Hematopoietic multipotent progenitor cell treated with erythropoietin and hydrocortisone succinate and interleukin-3 and kit ligand, for 8 days (in vitro differentiated cells): ENCODE results near the gene S100A6.
"Not testable (repeated sequence)": the region's sequence is repeated elsewhere in the genome, so short reads cannot be mapped to it uniquely, and the experiment has no call there.

Experiments used
- DNase-seq: peaks from one replicate; pipeline ENCODE4 v3.0.0-alpha.2; 2015

S100A6 gene

GRCh38 chr1:153563483-153563901 is 27.7 kb upstream of the S100A6 start:
- no peak for DNase-seq

- not testable (repeated sequence) for DNase-seq
These were observed 26.2 kb upstream of the S100A6 start for GRCh38 chr1:153562021-153562420.

- no peak for DNase-seq
These were observed 25.7 kb upstream of the S100A6 start for GRCh38 chr1:153561466-153561985.

- DNase-seq, result no peak
These were observed 25.1 kb upstream of the S100A6 start for GRCh38 chr1:153560771-153561465.

- DNase-seq, result no peak
These were observed 24.4 kb upstream of the S100A6 start for GRCh38 chr1:153560241-153560640.

GRCh38 chr1:153557877-153558276 is 22.1 kb upstream of the S100A6 start:
- no peak for DNase-seq

GRCh38 chr1:153556348-153556747 is 20.6 kb upstream of the S100A6 start:
- no peak for DNase-seq

GRCh38 chr1:153553830-153554541 is 18.2 kb upstream of the S100A6 start:
- DNase-seq, result no peak

- DNase-seq, result peak; percentile 68
These were observed 17.3 kb upstream of the S100A6 start for GRCh38 chr1:153553096-153553495.

GRCh38 chr1:153552335-153552734 is 16.5 kb upstream of the S100A6 start:
- no peak for DNase-seq

- DNase-seq, result no peak
These were observed 15.2 kb upstream of the S100A6 start for GRCh38 chr1:153550827-153551500.

GRCh38 chr1:153550398-153550758 is 14.6 kb upstream of the S100A6 start:
- no peak for DNase-seq

GRCh38 chr1:153549741-153550397 is 14.1 kb upstream of the S100A6 start:
- DNase-seq, result no peak

GRCh38 chr1:153548722-153549688 is 13.2 kb upstream of the S100A6 start, which contains the start of gene S100A3:
Gene S100A3 (minus strand): TSS chr1:153549258. CDS start chr1:153548485, 773 bp downstream.
- DNase-seq, result peak; percentile 59

GRCh38 chr1:153547560-153548551 is 12.1 kb upstream of the S100A6 start:
- DNase-seq, result peak; percentile 91

- DNase-seq, result peak; percentile 85
These were observed 11.2 kb upstream of the S100A6 start for GRCh38 chr1:153546796-153547559.

GRCh38 chr1:153546371-153546770 is 10.6 kb upstream of the S100A6 start:
- DNase-seq, result no peak

GRCh38 chr1:153545067-153546055 is 9.6 kb upstream of the S100A6 start, which contains the start of gene S100A4:
Gene S100A4 (minus strand): TSS chr1:153545806. CDS start chr1:153544794, 1,012 bp downstream.
- DNase-seq, result peak; percentile 99
